Measurements from ENCODE around the gene PEX16.

GRCh38 chr11:45892856-45893255 is 24.8 kb downstream of the PEX16 start:
- TF ChIP-seq CTCF (IDR thresholded peaks at IDR 0.05; ENCODE audit: low read length): no peak
- TF ChIP-seq EZH2 (IDR thresholded peaks at IDR 0.05; ENCODE audit: borderline replicate concordance, low read length): no peak

Measured in OCI-LY1 (cell line).